ENCODE data around the gene SLC22A4. TPM values are rescaled to one million over a fixed set of nuclear protein-coding genes. Genes with fewer than 3 reads are reported as not detected.

Gene SLC22A4
- total and polyA plus RNA-seq, 9 donors, result 2.7 to 4.5 (median 2.9) TPM

DNA sequence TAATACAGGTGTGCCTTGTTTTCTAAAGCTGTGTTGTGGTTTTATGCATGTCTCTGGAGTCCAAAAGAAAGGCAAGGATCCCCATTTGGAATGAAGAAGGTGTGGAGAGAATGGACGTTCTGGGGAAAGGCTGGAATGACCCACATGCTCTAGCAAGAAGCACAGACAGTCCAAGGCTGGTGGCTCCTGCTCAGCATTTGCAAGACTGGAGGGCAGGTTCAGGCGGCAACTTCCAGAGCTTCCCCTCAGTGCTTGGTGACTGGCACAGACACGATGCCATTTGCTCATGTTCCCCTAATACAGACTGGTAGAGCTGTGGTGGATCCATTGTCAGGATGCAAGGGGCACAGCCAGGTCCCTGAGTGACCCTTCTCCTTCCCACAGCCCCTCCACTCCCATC is 8.2 kb downstream of the SLC22A4 start:
- H3K27me3 ChIP-seq (ENCODE audit: control insufficient read depth, insufficient read depth, low read length), result no peaks in the 10 kb centered on the region
- H3K4me3 ChIP-seq (ENCODE audit: low read length), result no peak overlapping the region
- whole genome bisulfite sequencing (ENCODE audit: insufficient coverage), result 50% methylated on average over 1 of the region's 3 CpGs
- H3K9me3 ChIP-seq (replicated peaks; ENCODE audit: control insufficient read depth, low read depth, low read length), result peaks cover 3% of the 10 kb centered on the region
- H3K4me1 ChIP-seq (ENCODE audit: control insufficient read depth, insufficient read depth, low read length), result peaks cover 7% of the 10 kb centered on the region
- no peak for DNase-seq
- H3K27ac ChIP-seq (ENCODE audit: low read length), result no peak overlapping the region
- no peaks in the 10 kb centered on the region for H3K36me3 ChIP-seq (ENCODE audit: control insufficient read depth, insufficient read depth, low read length)

DNA sequence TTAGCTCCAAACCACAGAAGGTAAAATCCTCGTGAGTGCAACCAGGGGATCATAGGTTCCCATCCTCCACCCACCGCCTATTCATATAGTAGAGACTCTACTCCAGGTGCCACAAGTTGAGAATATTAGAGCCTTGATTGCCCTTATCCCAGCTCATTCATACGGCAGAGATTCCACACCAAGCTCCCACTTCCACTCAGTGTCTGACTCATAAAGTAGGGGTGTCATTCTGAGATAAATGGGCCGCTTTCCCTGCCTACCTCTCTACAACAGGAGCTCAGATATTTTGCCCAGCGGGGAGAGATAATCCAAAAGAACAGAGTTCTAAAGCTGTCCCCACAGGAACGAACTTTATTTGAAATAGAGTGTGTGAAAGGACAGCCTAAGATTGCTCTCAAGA is 9.4 kb downstream of the SLC22A4 start:
- Histone ChIP-seq H3K4me1 (ENCODE audit: control insufficient read depth, insufficient read depth, low read length) (peaks cover 7% of the 10 kb centered on the region), H3K9me3 (replicated peaks; ENCODE audit: control insufficient read depth, low read depth, low read length) (peaks cover 3% of the 10 kb centered on the region), H3K27me3 (ENCODE audit: control insufficient read depth, insufficient read depth, low read length) (no peaks in the 10 kb centered on the region), H3K4me3 (ENCODE audit: low read length) (no peak overlapping the region), H3K36me3 (ENCODE audit: control insufficient read depth, insufficient read depth, low read length) (no peaks in the 10 kb centered on the region), H3K27ac (ENCODE audit: low read length) (no peak overlapping the region)
- WGBS (ENCODE audit: insufficient coverage), result 100% methylated on average over 1 of the region's 6 CpGs
- DNase-seq, result no peak

DNA sequence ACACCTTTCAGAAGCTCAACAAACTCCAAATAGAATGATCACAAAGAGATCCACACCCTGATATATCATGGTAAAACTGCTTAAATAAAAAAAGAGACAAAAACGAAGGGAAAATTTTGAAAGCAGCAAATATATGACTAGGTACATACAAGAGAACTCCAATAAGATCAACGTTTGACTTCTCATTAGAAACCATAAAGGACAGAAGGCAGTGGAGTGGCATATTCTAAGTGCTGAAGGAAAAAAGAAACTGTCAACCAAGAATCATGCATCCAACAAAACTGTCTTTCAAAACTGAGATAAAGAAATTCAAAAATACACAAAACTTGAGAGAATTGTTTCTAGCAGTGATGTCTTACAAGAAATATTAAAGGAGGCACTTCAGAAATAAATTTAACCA is 11.2 kb downstream of the SLC22A4 start:
- H3K36me3 ChIP-seq (ENCODE audit: control insufficient read depth, insufficient read depth, low read length), result no peaks in the 10 kb centered on the region
- no peak for DNase-seq
- peaks cover 10% of the 10 kb centered on the region for H3K4me1 ChIP-seq (ENCODE audit: control insufficient read depth, insufficient read depth, low read length)
- no peak overlapping the region for H3K27ac ChIP-seq (ENCODE audit: low read length)
- H3K27me3 ChIP-seq (ENCODE audit: control insufficient read depth, insufficient read depth, low read length), result no peaks in the 10 kb centered on the region
- no peak overlapping the region for H3K4me3 ChIP-seq (ENCODE audit: low read length)
- H3K9me3 ChIP-seq (replicated peaks; ENCODE audit: control insufficient read depth, low read depth, low read length), result peaks cover 3% of the 10 kb centered on the region
- no CpG with 5 or more reads among the region's 2 CpGs for WGBS (ENCODE audit: insufficient coverage)

DNA sequence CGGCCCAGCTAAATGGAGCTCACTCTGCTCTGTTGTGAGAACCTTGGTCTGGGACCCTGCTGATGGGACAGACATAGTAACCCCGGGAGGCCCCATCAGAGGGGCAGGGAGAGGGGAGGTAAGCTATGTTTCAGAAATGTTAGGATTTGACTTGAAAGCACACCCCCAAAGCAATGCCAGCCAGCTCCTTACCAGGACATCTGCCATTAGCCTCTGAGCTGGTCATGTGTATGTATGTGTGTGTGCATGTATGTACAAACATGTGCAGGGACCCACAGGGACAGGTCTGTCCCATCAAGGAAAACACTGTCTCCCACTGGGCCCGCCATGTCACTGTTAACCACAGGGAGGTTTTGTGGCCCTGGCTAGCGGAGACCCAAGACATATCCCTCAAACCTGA is 14.5 kb downstream of the SLC22A4 start:
- DNase-seq, result no peak
- H3K27me3 ChIP-seq (ENCODE audit: control insufficient read depth, insufficient read depth, low read length), result no peaks in the 10 kb centered on the region
- WGBS (ENCODE audit: insufficient coverage), result 94% methylated on average over 2 of the region's 4 CpGs

DNA sequence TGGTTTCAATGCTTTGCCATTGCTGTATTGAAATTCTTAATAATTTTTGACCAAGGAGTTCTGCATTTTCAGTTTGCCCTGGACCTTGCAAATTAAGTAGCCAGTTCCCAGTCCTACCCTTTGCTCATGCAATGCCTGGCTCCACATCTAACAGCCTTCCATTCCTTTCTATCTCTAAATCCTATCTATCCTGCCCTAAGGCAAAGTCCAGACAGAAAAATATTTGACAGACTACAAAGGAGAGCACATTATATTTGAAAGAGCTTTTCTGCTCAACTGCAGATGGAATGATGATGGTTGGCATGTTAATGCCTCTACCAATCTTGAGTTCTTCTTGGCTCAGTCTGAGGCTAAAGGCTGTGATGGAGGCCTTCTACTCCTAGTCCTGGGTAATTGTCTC is 15.5 kb downstream of the SLC22A4 start:
- Histone ChIP-seq H3K4me3 (ENCODE audit: low read length) (no peak overlapping the region), H3K36me3 (ENCODE audit: control insufficient read depth, insufficient read depth, low read length) (no peaks in the 10 kb centered on the region), H3K9me3 (replicated peaks; ENCODE audit: control insufficient read depth, low read depth, low read length) (peaks cover 3% of the 10 kb centered on the region), H3K27me3 (ENCODE audit: control insufficient read depth, insufficient read depth, low read length) (no peaks in the 10 kb centered on the region), H3K4me1 (ENCODE audit: control insufficient read depth, insufficient read depth, low read length) (peaks cover 31% of the 10 kb centered on the region), H3K27ac (ENCODE audit: low read length) (no peak overlapping the region)
- DNase-seq, result no peak

More for the DNA sequence above, 14.5 kb downstream of the SLC22A4 start:
- Histone ChIP-seq H3K4me3 (ENCODE audit: low read length) (no peak overlapping the region), H3K27ac (ENCODE audit: low read length) (no peak overlapping the region), H3K36me3 (ENCODE audit: control insufficient read depth, insufficient read depth, low read length) (no peaks in the 10 kb centered on the region), H3K9me3 (replicated peaks; ENCODE audit: control insufficient read depth, low read depth, low read length) (peaks cover 3% of the 10 kb centered on the region), H3K4me1 (ENCODE audit: control insufficient read depth, insufficient read depth, low read length) (peaks cover 22% of the 10 kb centered on the region)

DNA sequence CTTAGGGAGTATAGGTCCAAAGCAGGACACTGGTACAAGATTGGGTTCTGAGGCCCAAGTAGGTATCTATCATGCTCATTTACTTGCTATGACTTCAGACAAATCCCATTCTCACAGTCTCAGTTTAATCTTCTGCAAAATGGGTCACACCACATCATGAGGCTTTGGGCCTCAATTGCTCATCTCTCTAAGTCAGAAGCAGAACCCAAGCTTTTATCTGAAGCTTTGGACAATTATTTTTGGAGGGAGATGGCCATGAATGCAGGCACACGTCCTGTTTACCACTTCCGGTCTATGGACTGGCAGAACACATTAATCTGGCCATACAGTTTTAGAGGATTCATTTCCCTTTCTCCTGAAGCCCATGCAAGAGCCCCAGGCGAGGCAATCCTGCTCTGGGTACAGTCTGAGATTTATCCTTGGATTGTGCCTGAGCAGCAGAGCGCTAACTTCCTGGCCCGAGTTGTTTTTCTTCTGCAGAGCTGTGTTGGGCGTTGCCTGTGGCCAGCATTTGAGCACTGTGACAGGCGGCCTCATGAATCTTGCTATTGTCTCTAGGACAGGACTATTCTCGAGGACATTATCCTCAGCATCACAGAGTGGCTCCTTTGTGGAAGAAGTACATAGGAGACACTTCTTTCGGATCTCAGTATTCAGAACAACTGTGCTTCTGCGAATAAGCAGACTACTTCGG is 16.1 kb downstream of the SLC22A4 start:
- peak; percentile 37 for DNase-seq
- Histone ChIP-seq H3K9me3 (replicated peaks; ENCODE audit: control insufficient read depth, low read depth, low read length) (peaks cover 3% of the 10 kb centered on the region), H3K36me3 (ENCODE audit: control insufficient read depth, insufficient read depth, low read length) (no peaks in the 10 kb centered on the region), H3K4me1 (ENCODE audit: control insufficient read depth, insufficient read depth, low read length) (peaks cover 34% of the 10 kb centered on the region), H3K4me3 (ENCODE audit: low read length) (no peak overlapping the region), H3K27ac (ENCODE audit: low read length) (no peak overlapping the region), H3K27me3 (ENCODE audit: control insufficient read depth, insufficient read depth, low read length) (no peaks in the 10 kb centered on the region)
- WGBS (ENCODE audit: insufficient coverage), result 46% methylated on average over 8 of the region's 11 CpGs

DNA sequence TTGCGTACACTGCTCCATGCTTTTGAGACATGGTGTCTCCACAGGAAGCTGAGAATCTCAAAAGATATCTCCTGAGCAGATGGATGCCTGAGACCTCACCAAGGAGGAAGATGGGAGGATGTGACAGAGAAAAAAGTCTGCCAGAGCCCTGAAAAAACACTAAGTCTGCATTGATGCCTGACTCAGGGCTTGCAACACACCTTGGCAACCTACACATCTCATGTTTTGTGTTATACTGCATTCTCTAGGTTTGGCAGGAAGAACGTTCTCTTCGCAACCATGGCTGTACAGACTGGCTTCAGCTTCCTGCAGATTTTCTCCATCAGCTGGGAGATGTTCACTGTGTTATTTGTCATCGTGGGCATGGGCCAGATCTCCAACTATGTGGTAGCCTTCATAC is 19.2 kb downstream of the SLC22A4 start:
- no peaks in the 10 kb centered on the region for H3K27me3 ChIP-seq (ENCODE audit: control insufficient read depth, insufficient read depth, low read length)
- no peak overlapping the region for H3K27ac ChIP-seq (ENCODE audit: low read length)
- WGBS (ENCODE audit: insufficient coverage), result 90% methylated on average over 2 of the region's 4 CpGs
- no peak overlapping the region for H3K4me3 ChIP-seq (ENCODE audit: low read length)
- DNase-seq, result no peak
- H3K9me3 ChIP-seq (replicated peaks; ENCODE audit: control insufficient read depth, low read depth, low read length), result no peaks in the 10 kb centered on the region
- no peaks in the 10 kb centered on the region for H3K36me3 ChIP-seq (ENCODE audit: control insufficient read depth, insufficient read depth, low read length)
- peaks cover 47% of the 10 kb centered on the region for H3K4me1 ChIP-seq (ENCODE audit: control insufficient read depth, insufficient read depth, low read length)

DNA sequence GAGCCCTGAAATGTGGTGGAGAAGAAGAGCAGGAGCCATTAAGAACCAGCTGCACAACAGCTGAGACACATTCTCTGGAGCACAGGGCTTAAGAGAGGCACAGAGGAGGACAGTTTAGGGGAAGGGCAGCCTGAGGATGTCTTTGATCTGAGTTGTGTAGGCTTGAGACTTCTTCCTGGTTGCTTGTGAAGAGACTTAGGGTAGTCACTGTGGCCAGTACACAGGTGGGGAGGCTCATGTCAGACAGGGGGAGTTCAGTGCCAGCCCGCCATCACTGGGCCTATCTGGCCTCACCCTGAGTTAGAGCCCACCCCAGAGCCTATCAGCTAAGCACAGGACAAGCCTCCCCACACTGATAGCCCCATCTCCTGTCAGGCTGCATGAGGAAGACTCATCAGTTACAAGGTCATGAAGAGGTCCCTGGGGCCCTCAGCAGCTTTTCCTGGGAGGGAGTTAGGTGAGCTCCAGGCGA is 19.8 kb downstream of the SLC22A4 start:
- peaks cover 52% of the 10 kb centered on the region for H3K4me1 ChIP-seq (ENCODE audit: control insufficient read depth, insufficient read depth, low read length)
- peak overlapping the region; percentile 57 for H3K27ac ChIP-seq (ENCODE audit: low read length)
- H3K4me3 ChIP-seq (ENCODE audit: low read length), result no peak overlapping the region
- WGBS (ENCODE audit: insufficient coverage), result 100% methylated on average over 2 of the region's 2 CpGs
- peak; percentile 55 for DNase-seq
- H3K36me3 ChIP-seq (ENCODE audit: control insufficient read depth, insufficient read depth, low read length), result no peaks in the 10 kb centered on the region
- H3K27me3 ChIP-seq (ENCODE audit: control insufficient read depth, insufficient read depth, low read length), result no peaks in the 10 kb centered on the region
- H3K9me3 ChIP-seq (replicated peaks; ENCODE audit: control insufficient read depth, low read depth, low read length), result no peaks in the 10 kb centered on the region

DNA sequence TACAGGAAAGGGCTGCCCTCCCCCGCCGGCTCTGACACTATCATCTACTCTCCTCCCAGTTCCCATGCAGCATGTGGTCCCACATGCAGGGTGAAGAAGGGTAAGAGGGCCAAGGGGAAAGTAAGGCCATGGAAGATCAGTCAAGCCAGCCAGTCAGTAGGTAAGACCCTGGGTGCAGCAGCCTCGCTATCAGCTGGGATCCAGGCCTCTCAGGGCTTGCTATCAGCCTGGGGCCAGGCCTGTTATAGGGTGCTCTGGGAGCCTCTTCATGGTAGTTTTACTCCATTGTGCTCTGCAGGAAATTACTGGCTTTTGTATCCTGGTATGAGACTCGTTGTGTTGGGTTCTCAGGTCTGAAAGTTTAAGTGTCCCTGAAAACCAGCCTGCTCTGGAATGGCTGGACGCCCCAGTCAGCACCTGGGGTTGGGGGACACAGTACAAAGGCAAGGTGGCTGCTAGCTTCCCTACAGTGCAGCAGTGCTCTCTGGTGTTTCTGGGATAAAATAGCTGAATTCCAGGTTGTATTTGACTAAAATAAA is 21.4 kb downstream of the SLC22A4 start:
- no peaks in the 10 kb centered on the region for H3K9me3 ChIP-seq (replicated peaks; ENCODE audit: control insufficient read depth, low read depth, low read length)
- peaks cover 50% of the 10 kb centered on the region for H3K4me1 ChIP-seq (ENCODE audit: control insufficient read depth, insufficient read depth, low read length)
- no peaks in the 10 kb centered on the region for H3K36me3 ChIP-seq (ENCODE audit: control insufficient read depth, insufficient read depth, low read length)
- no peaks in the 10 kb centered on the region for H3K27me3 ChIP-seq (ENCODE audit: control insufficient read depth, insufficient read depth, low read length)
- no peak overlapping the region for H3K4me3 ChIP-seq (ENCODE audit: low read length)
- no peak overlapping the region for H3K27ac ChIP-seq (ENCODE audit: low read length)
- WGBS (ENCODE audit: insufficient coverage), result 66% methylated on average over 3 of the region's 5 CpGs
- DNase-seq, result no peak

DNA sequence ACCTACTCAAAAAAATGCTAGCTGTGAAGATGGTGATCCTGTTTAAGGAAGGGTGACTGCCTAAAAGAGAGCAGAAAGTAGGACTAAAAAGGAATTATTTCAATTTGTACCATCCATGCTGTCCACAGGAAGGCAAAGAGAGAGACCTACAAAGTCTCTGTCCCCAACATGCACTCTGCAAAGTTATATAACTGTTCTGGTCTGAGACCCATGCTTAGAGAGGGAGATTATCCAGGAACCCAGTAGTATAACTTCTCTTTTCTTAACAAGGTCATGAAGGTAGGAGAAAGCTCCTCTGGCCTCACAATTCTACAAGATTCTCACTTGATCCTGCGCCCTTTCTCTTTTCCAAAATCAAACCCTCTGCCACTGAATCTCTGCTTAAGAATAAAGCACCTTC is 25.8 kb downstream of the SLC22A4 start:
- peaks cover 28% of the 10 kb centered on the region for H3K4me1 ChIP-seq (ENCODE audit: control insufficient read depth, insufficient read depth, low read length)
- H3K27me3 ChIP-seq (ENCODE audit: control insufficient read depth, insufficient read depth, low read length), result no peaks in the 10 kb centered on the region
- H3K27ac ChIP-seq (ENCODE audit: low read length), result no peak overlapping the region
- WGBS (ENCODE audit: insufficient coverage), result no CpG with 5 or more reads among the region's 1 CpG
- no peak overlapping the region for H3K4me3 ChIP-seq (ENCODE audit: low read length)
- DNase-seq, result no peak
- no peaks in the 10 kb centered on the region for H3K9me3 ChIP-seq (replicated peaks; ENCODE audit: control insufficient read depth, low read depth, low read length)
- no peaks in the 10 kb centered on the region for H3K36me3 ChIP-seq (ENCODE audit: control insufficient read depth, insufficient read depth, low read length)

Data from muscle of leg (tissue), 11 donors.